ENCODE measurements around the gene TRABD.
A peak's percentile ranks its signal among the peaks of the same experiment; 100 is the strongest.

TRABD gene

DNA sequence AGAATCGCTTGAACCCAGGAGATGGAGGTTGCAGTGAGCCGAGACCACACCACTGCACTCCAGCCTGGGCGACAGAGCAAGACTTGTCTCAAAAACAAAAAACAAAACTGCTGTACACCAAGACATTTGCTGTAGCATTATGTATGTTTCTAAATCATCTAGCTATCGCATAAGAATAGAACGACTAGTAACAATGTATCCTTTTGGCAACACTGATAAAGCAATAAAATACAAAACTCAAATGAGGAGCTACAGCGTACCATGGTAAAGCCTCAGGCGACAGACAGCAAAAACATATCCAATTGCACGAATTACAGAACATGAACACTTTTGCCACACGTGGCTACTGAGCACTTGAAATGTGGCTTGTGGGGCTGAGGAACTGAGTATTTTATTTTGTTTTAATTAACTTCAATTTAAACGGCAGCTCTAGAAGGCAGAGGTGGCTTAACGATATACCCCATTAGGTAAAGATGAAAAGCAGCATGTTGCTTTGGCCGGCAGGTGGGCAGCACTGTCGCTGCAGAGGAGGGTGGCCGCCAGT, 56.8 kb downstream of the TRABD start:
- H4K91ac ChIP-seq (ENCODE audit: low read length): no peak overlapping the region
- H3K27ac ChIP-seq (ENCODE audit: low read length, poor library complexity, severe bottlenecking): no peak overlapping the region

DNA sequence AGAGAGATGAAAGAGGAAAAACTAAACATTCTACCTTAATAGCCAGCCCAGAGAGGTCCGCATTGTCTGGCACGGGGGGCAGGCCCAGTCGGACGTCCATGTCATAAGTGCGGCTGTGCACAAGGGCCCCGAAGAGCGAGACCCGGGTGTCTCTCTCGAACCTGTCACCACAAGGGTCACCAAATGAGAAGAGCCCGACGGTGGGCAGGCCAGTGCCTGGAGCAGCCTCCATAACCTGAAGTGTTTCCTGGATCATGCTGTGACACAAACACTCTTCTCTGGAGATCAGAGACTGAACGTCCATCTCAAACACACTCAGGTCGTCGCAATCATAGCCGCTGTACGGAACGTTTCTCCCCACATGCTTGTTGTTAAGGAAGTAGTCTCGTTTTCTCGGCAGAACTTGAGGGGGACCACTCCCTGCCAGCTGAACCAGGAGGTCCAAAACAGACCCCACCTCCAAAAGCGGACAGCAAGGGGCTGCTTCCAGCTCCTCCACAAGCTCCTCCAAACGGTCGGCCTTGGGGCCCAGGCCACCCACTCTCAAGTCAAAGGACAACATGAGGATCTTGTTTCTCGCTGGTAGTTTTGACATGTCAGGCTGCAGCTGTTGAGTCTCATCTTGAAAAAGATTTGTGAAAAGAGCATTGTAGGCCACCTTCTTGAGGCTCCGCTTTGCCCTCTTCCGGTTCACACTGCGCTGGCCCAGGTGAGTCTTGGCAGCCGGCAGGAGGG, 58.1 kb downstream of the TRABD start:
- H4K91ac ChIP-seq (ENCODE audit: low read length): no peak overlapping the region
- H3K9ac ChIP-seq (ENCODE audit: low read length): peak overlapping the region; percentile 96
- H4K8ac ChIP-seq (ENCODE audit: low read length): no peak overlapping the region
- H3K14ac ChIP-seq (ENCODE audit: low read length in 2 of 2): no peak overlapping the region
- no peak overlapping the region for H2AFZ ChIP-seq (ENCODE audit: low read depth, low read length)
- no peak overlapping the region for H2BK5ac ChIP-seq (ENCODE audit: low read depth, low read length, poor library complexity, severe bottlenecking)
- peaks cover 37% of the 10 kb centered on the region for H3K4me1 ChIP-seq (ENCODE audit: control insufficient read depth, insufficient read depth, low read depth, low read length)
- H3K4me3 ChIP-seq (ENCODE audit: insufficient read depth in 1 of 2, low read depth in 1 of 2, low read length in 2 of 2): peak overlapping the region; percentile 92 to 93
- no peaks in the 10 kb centered on the region for H3K27me3 ChIP-seq (ENCODE audit: control insufficient read depth in 1 of 2, insufficient read depth in 1 of 2, low read length in 2 of 2)
- H2BK12ac ChIP-seq (ENCODE audit: low read length in 2 of 2): no peak overlapping the region
- peak overlapping the region; percentile 96 for H3K4me2 ChIP-seq (ENCODE audit: low read length, poor library complexity, severe bottlenecking)
- no peak overlapping the region for H3K27ac ChIP-seq (ENCODE audit: low read length, poor library complexity, severe bottlenecking)
- peaks cover 35% of the 10 kb centered on the region for H3K79me1 ChIP-seq (replicated peaks; ENCODE audit: low read length, poor library complexity, severe bottlenecking)
- H3K36me3 ChIP-seq (ENCODE audit: control insufficient read depth in 1 of 2, insufficient read depth in 2 of 2, low read depth in 1 of 2, low read length in 2 of 2): peaks cover 36 to 51% of the 10 kb centered on the region in 2 experiments
- H3K18ac ChIP-seq (ENCODE audit: low read depth in 1 of 2, low read length in 2 of 2): no peak overlapping the region
- H2BK15ac ChIP-seq (ENCODE audit: low read depth, poor library complexity, severe bottlenecking): no peak overlapping the region
- peak overlapping the region in 1 of 2 experiments; percentile 48 for H3K23ac ChIP-seq (ENCODE audit: low read length in 2 of 2)
- H3K4ac ChIP-seq (ENCODE audit: low read depth in 1 of 2, low read length in 2 of 2): peak overlapping the region; percentile 38 to 59
- no peaks in the 10 kb centered on the region for H3K9me3 ChIP-seq (ENCODE audit: control insufficient read depth, low read length)
- peak overlapping the region; percentile 26 for H2AK5ac ChIP-seq (ENCODE audit: low read length, severe bottlenecking)
- no peak overlapping the region for H2BK120ac ChIP-seq (ENCODE audit: low read depth, low read length)
- WGBS: 56% methylated on average over 26 of the region's 27 CpGs
- DNase-seq: peak; percentile 37

More for the DNA sequence above, 56.8 kb downstream of the TRABD start:
- Histone ChIP-seq H3K4me3 (ENCODE audit: insufficient read depth in 1 of 2, low read depth in 1 of 2, low read length in 2 of 2) (peak overlapping the region in 1 of 2 experiments; percentile 92), H3K14ac (ENCODE audit: low read length in 2 of 2) (no peak overlapping the region), H4K8ac (ENCODE audit: low read length) (no peak overlapping the region), H3K9me3 (ENCODE audit: control insufficient read depth, low read length) (no peaks in the 10 kb centered on the region), H2BK5ac (ENCODE audit: low read depth, low read length, poor library complexity, severe bottlenecking) (no peak overlapping the region), H2AK5ac (ENCODE audit: low read length, severe bottlenecking) (no peak overlapping the region), H3K4ac (ENCODE audit: low read depth in 1 of 2, low read length in 2 of 2) (no peak overlapping the region), H3K79me1 (replicated peaks; ENCODE audit: low read length, poor library complexity, severe bottlenecking) (peaks cover 26% of the 10 kb centered on the region), H3K4me2 (ENCODE audit: low read length, poor library complexity, severe bottlenecking) (peak overlapping the region; percentile 44), H3K9ac (ENCODE audit: low read length) (peak overlapping the region; percentile 96), H3K27me3 (ENCODE audit: control insufficient read depth in 1 of 2, insufficient read depth in 1 of 2, low read length in 2 of 2) (no peaks in the 10 kb centered on the region), H2BK120ac (ENCODE audit: low read depth, low read length) (no peak overlapping the region), H3K23ac (ENCODE audit: low read length in 2 of 2) (no peak overlapping the region), H2AFZ (ENCODE audit: low read depth, low read length) (no peak overlapping the region), H2BK12ac (ENCODE audit: low read length in 2 of 2) (no peak overlapping the region), H3K18ac (ENCODE audit: low read depth in 1 of 2, low read length in 2 of 2) (no peak overlapping the region), H2BK15ac (ENCODE audit: low read depth, poor library complexity, severe bottlenecking) (no peak overlapping the region), H3K36me3 (ENCODE audit: control insufficient read depth in 1 of 2, insufficient read depth in 2 of 2, low read depth in 1 of 2, low read length in 2 of 2) (peaks cover 30 to 43% of the 10 kb centered on the region in 2 experiments), H3K4me1 (ENCODE audit: control insufficient read depth, insufficient read depth, low read depth, low read length) (peaks cover 29% of the 10 kb centered on the region)
- WGBS: 91% methylated on average over 14 of the region's 14 CpGs
- DNase-seq: no peak

DNA sequence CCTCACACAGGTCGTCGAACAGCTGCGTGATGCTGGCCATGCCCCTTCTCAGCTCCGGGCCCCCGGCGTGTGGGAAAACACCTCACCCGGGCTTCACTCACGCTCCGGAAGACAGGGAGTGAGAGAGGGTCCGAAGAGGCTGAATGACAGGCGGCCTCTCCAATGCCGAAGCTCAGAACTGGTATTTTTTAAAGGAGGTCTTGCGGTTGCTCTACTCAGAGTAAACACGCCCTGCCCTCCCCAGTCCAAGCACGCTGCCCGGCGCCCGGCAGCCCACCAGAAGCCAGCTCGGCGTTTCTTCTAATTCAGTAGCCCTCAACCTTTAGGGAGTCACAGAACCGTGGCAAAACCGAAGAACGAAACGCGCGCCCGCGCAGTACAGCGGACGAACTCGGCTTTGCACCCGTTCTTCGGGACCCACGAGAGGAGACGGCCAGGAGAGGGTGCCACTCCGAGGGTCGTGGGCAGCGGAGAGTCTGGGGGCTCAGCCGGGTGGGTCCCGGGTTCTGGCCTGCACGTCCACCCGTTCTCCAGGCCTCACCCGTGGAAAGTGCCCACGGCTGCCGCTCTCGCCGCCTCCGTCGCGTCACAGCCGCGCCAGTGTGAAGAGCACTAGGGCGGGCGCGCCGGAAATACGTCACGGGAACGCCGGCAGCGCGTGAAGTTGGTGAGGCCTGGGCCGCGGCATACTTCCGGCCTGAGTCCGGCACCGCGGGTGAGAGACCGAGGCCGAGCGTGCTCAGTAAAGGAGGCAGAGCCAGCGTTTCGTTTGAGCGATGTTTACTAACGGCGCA, 58.9 kb downstream of the TRABD start, which contains the start of gene TUBGCP6:
Gene TUBGCP6, minus strand, starts transcription at position 604 of the 794 bp plus-strand sequence. Its CDS starts 564 bp downstream, at position 40.
- H3K36me3 ChIP-seq (ENCODE audit: control insufficient read depth in 1 of 2, insufficient read depth in 2 of 2, low read depth in 1 of 2, low read length in 2 of 2): peaks cover 32 to 50% of the 10 kb centered on the region in 2 experiments
- H2BK120ac ChIP-seq (ENCODE audit: low read depth, low read length): peak within 1 kb of the TSS; percentile 8
- peak within 1 kb of the TSS in 1 of 2 experiments; percentile 48 for H3K23ac ChIP-seq (ENCODE audit: low read length in 2 of 2)
- H3K4ac ChIP-seq (ENCODE audit: low read depth in 1 of 2, low read length in 2 of 2): peak within 1 kb of the TSS; percentile 84 to 85
- H2BK12ac ChIP-seq (ENCODE audit: low read length in 2 of 2): peak within 1 kb of the TSS in 1 of 2 experiments; percentile 7
- H4K91ac ChIP-seq (ENCODE audit: low read length): peak within 1 kb of the TSS; percentile 93
- peak within 1 kb of the TSS; percentile 81 for H3K27ac ChIP-seq (ENCODE audit: low read length, poor library complexity, severe bottlenecking)
- no peaks in the 10 kb centered on the region for H3K27me3 ChIP-seq (ENCODE audit: control insufficient read depth in 1 of 2, insufficient read depth in 1 of 2, low read length in 2 of 2)
- no peak within 1 kb of the TSS for H2BK5ac ChIP-seq (ENCODE audit: low read depth, low read length, poor library complexity, severe bottlenecking)
- peak within 1 kb of the TSS; percentile 96 for H3K4me2 ChIP-seq (ENCODE audit: low read length, poor library complexity, severe bottlenecking)
- peak within 1 kb of the TSS in 1 of 2 experiments; percentile 93 for H3K14ac ChIP-seq (ENCODE audit: low read length in 2 of 2)
- peak; percentile 95 for DNase-seq
- H4K8ac ChIP-seq (ENCODE audit: low read length): peak within 1 kb of the TSS; percentile 99
- WGBS: under 1% methylated on average over 70 of the region's 76 CpGs
- peaks cover 36% of the 10 kb centered on the region for H3K79me1 ChIP-seq (replicated peaks; ENCODE audit: low read length, poor library complexity, severe bottlenecking)
- H3K18ac ChIP-seq (ENCODE audit: low read depth in 1 of 2, low read length in 2 of 2): peak within 1 kb of the TSS; percentile 85 to 97
- peak within 1 kb of the TSS; percentile 92 to 93 for H3K4me3 ChIP-seq (ENCODE audit: insufficient read depth in 1 of 2, low read depth in 1 of 2, low read length in 2 of 2)
- peak within 1 kb of the TSS; percentile 54 for H2AFZ ChIP-seq (ENCODE audit: low read depth, low read length)
- H3K9me3 ChIP-seq (ENCODE audit: control insufficient read depth, low read length): no peaks in the 10 kb centered on the region
- peak within 1 kb of the TSS; percentile 96 for H3K9ac ChIP-seq (ENCODE audit: low read length)
- H2AK5ac ChIP-seq (ENCODE audit: low read length, severe bottlenecking): peak within 1 kb of the TSS; percentile 26
- no peak within 1 kb of the TSS for H2BK15ac ChIP-seq (ENCODE audit: low read depth, poor library complexity, severe bottlenecking)
- peaks cover 40% of the 10 kb centered on the region for H3K4me1 ChIP-seq (ENCODE audit: control insufficient read depth, insufficient read depth, low read depth, low read length)

Data from mesenchymal stem cell (in vitro differentiated cells and primary cell).